Subcutaneous abdominal adipose tissue (tissue), 5 donors: ENCODE results near the gene SHISAL1.
A peak's percentile ranks its signal among the peaks of the same experiment; 100 is the strongest.

Experiments
- H3K27ac ChIP-seq: one replicate; pipeline ENCODE4 v1.7.0; 2013; ENCODE audit warnings: low read depth, mild to moderate bottlenecking, inconsistent platforms, low read length, moderate library complexity
- H3K27me3 ChIP-seq, 5 donors: one replicate each; pipeline ENCODE4 v1.7.0; 2013; ENCODE audit warnings: low read length in 5 of 5, inconsistent platforms in 1 of 5; ENCODE audit not compliant: control insufficient read depth in 5 of 5, insufficient read depth in 4 of 5
- H3K36me3 ChIP-seq, 5 donors: one replicate each; pipeline ENCODE4 v1.7.0; 2013; ENCODE audit warnings: low read length in 5 of 5; ENCODE audit not compliant: control insufficient read depth in 5 of 5, insufficient read depth in 5 of 5
- H3K4me1 ChIP-seq, 5 donors: one replicate each; pipeline ENCODE4 v1.7.0; 2013; ENCODE audit warnings: low read length in 5 of 5, mild to moderate bottlenecking in 3 of 5, moderate library complexity in 1 of 5; ENCODE audit not compliant: control insufficient read depth in 5 of 5, insufficient read depth in 5 of 5
- H3K4me3 ChIP-seq, 5 donors: one replicate each; pipeline ENCODE4 v1.7.0; 2013; ENCODE audit warnings: low read length in 5 of 5, low read depth in 1 of 5
- H3K9ac ChIP-seq, 5 donors: one replicate each; pipeline ENCODE4 v1.7.0; 2013; ENCODE audit warnings: low read length in 5 of 5, mild to moderate bottlenecking in 4 of 5, moderate library complexity in 3 of 5
- H3K9me3 ChIP-seq, 5 donors: one replicate each; pipeline ENCODE4 v1.7.0; 2013; ENCODE audit warnings: low read length in 5 of 5; ENCODE audit not compliant: control insufficient read depth in 5 of 5
- donor health status: healthy.
- donor health status: healthy.
- donor health status: healthy.
- donor health status: healthy.
- donor health status: healthy.

The SHISAL1 gene

GRCh38 chr22:44254811-44255210 is 57.9 kb downstream of the SHISAL1 start:
- Histone ChIP-seq H3K4me3 (no peak overlapping the region), H3K4me1 (no peaks in the 10 kb centered on the region), H3K9me3 (peaks cover 7 to 11% (median 10%) of the 10 kb centered on the region in 5 donors), H3K27ac (no peak overlapping the region), H3K9ac (no peak overlapping the region), H3K36me3 (no peaks in the 10 kb centered on the region), H3K27me3 (peaks cover 0 to 9% (median 7%) of the 10 kb centered on the region in 5 donors)

- H3K36me3 ChIP-seq, result no peaks in the 10 kb centered on the region
- H3K27me3 ChIP-seq, result peaks cover under 1 to 15% (median 7%) of the 10 kb centered on the region in 5 donors
- no peak overlapping the region for H3K4me3 ChIP-seq
- no peak overlapping the region for H3K9ac ChIP-seq
- H3K4me1 ChIP-seq, result no peaks in the 10 kb centered on the region
- no peak overlapping the region for H3K27ac ChIP-seq
- H3K9me3 ChIP-seq, result peaks cover 12 to 17% (median 16%) of the 10 kb centered on the region in 5 donors
These were observed 63.2 kb downstream of the SHISAL1 start for GRCh38 chr22:44249376-44250147.

DNA sequence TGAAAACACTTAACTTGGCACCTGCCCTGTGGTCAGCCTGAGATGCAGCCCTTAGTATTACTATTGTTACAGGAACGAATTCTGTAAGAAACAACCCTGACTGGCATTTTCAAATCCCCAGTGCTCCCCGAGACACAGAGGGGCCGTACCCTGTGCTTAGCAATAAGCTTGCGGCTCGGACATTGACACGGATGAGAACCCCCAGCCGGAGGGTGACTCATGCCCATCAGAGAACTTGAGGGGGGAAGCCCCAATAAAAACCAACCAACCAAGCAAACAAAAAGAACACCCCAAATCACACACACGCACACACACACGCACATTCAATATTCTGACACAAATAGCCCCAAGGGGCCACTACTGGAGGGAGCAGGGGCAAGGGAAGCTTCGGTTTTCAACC is 63.8 kb downstream of the SHISAL1 start:
- no peak overlapping the region for H3K27ac ChIP-seq
- H3K36me3 ChIP-seq, result no peaks in the 10 kb centered on the region
- H3K4me1 ChIP-seq, result no peaks in the 10 kb centered on the region
- H3K4me3 ChIP-seq, result peak overlapping the region in 1 of 5 donors; percentile 2
- peaks cover 4 to 21% (median 13%) of the 10 kb centered on the region in 5 donors for H3K27me3 ChIP-seq
- no peak overlapping the region for H3K9ac ChIP-seq
- H3K9me3 ChIP-seq, result peaks cover 12 to 17% (median 16%) of the 10 kb centered on the region in 5 donors

DNA sequence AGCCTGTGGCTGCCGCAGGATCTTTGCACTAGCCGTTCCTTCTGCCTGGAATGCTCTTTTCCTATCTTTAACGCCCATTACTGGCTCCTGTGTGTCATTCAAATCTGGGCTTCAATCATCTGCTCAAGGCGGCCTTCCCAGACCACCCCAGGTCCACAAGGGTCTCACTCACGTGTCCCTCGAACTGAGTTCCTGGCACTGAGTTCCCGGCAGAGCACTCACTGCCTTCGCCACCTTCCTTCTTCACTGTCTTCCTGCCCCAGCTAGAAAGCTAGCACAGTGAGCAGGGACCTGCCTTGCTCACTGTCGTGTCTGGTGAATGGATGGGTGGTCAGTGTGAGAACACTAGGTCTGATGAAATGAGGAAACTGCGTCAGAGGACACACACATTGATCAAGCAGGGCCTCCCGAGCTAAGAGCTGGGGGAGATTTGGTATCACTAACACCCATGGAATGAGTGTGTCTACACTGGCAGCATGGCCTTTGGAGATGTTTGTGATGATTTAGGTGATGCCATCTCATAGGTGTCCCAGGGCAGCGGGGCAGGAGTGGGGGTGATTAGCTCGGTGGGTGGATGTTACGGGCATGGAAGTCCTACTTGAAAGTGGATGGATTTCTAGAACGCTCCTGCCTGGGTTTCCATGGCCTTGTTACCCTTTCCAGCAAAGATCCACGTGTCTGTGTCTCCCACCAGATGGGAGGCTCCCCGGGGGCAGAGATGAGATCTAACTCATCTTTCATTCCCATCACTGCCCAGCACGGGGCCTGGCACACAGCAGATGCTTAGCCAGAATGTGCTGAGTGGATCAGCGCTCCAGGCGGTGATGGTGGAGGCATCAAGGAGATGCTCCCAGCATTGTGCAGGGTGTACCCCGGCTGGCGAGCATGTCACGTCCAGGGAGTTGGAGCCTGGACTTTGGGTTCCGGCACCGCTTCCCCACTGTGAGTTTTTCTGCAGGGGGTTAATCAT is 64.5 kb downstream of the SHISAL1 start:
- Histone ChIP-seq H3K36me3 (no peaks in the 10 kb centered on the region), H3K9ac (no peak overlapping the region), H3K27ac (no peak overlapping the region), H3K27me3 (peaks cover 6 to 26% (median 14%) of the 10 kb centered on the region in 5 donors), H3K9me3 (peaks cover 12 to 17% (median 16%) of the 10 kb centered on the region in 5 donors), H3K4me3 (peak overlapping the region in 1 of 5 donors; percentile 2), H3K4me1 (no peaks in the 10 kb centered on the region)

GRCh38 chr22:44247346-44247745 is 65.4 kb downstream of the SHISAL1 start:
- no peaks in the 10 kb centered on the region for H3K36me3 ChIP-seq
- H3K9me3 ChIP-seq, result peaks cover 12 to 17% (median 16%) of the 10 kb centered on the region in 5 donors
- no peak overlapping the region for H3K9ac ChIP-seq
- no peak overlapping the region for H3K4me3 ChIP-seq
- peaks cover 12 to 32% (median 18%) of the 10 kb centered on the region in 5 donors for H3K27me3 ChIP-seq
- H3K27ac ChIP-seq, result no peak overlapping the region
- H3K4me1 ChIP-seq, result no peaks in the 10 kb centered on the region

DNA sequence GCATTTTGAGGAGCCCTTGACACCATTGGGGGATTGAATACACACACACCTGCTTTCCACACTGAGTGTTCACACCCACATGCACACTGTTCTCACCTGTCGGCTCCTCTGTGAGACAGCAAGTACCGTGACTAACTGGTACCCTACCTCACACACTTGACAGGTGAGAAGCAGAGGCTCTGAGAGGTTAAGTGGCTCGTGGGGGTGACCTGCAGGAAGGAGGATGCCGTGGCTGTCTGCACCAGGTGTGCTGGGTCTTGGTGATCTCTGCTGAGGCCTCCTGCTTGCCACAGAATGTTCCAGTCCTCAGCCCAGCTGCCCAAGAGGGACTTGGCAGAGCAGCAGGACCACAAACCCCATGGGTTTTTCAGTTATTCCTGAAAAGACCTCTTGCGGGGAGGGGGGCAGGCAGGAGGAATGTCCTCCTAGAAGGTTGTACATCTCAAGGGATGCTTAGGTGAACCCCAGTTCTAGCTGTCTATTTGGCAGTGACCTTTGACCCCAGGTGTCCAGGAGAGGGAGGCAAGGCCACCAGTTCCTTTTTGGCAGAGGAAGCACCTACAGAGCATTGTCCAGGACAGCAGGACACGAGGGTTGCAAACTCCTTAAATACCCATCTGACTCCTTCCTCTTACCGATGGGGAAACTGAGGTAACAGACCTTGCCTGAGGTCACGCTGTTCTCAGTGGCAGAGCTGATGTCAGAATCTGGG is 66.0 kb downstream of the SHISAL1 start:
- no peaks in the 10 kb centered on the region for H3K36me3 ChIP-seq
- H3K9ac ChIP-seq, result no peak overlapping the region
- peaks cover 12 to 32% (median 18%) of the 10 kb centered on the region in 5 donors for H3K27me3 ChIP-seq
- H3K27ac ChIP-seq, result no peak overlapping the region
- H3K4me3 ChIP-seq, result no peak overlapping the region
- no peaks in the 10 kb centered on the region for H3K4me1 ChIP-seq
- H3K9me3 ChIP-seq, result peaks cover 12 to 17% (median 16%) of the 10 kb centered on the region in 5 donors

DNA sequence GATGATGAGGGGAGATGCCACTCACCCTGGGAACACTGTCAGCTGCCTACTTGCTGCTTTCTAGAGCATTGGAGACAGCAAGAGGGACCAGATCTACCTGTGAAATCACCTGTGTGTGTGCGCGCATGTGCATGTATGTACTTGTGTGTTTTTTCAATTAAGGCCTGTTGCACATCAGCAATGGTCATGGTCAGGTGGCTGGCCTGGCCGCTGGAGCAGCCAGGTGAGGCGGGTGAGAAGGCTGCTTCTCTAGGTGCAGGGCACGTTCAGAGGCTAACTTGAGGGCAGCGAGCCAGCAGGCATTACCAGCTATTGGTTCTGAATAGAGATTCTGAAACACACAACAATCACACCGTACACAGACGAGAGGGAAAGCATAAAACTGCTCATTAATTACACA is 66.9 kb downstream of the SHISAL1 start:
- Histone ChIP-seq H3K9ac (no peak overlapping the region), H3K27ac (no peak overlapping the region), H3K4me3 (no peak overlapping the region), H3K9me3 (peaks cover 11 to 16% (median 15%) of the 10 kb centered on the region in 5 donors), H3K27me3 (peaks cover 12 to 32% (median 18%) of the 10 kb centered on the region in 5 donors), H3K36me3 (no peaks in the 10 kb centered on the region), H3K4me1 (no peaks in the 10 kb centered on the region)

- no peaks in the 10 kb centered on the region for H3K36me3 ChIP-seq
- H3K4me3 ChIP-seq, result no peak overlapping the region
- H3K27me3 ChIP-seq, result peaks cover 12 to 32% (median 18%) of the 10 kb centered on the region in 5 donors
- no peak overlapping the region for H3K9ac ChIP-seq
- no peak overlapping the region for H3K27ac ChIP-seq
- peaks cover 7 to 14% (median 12%) of the 10 kb centered on the region in 5 donors for H3K9me3 ChIP-seq
- H3K4me1 ChIP-seq, result no peaks in the 10 kb centered on the region
These were observed 67.3 kb downstream of the SHISAL1 start for GRCh38 chr22:44245438-44245837.

DNA sequence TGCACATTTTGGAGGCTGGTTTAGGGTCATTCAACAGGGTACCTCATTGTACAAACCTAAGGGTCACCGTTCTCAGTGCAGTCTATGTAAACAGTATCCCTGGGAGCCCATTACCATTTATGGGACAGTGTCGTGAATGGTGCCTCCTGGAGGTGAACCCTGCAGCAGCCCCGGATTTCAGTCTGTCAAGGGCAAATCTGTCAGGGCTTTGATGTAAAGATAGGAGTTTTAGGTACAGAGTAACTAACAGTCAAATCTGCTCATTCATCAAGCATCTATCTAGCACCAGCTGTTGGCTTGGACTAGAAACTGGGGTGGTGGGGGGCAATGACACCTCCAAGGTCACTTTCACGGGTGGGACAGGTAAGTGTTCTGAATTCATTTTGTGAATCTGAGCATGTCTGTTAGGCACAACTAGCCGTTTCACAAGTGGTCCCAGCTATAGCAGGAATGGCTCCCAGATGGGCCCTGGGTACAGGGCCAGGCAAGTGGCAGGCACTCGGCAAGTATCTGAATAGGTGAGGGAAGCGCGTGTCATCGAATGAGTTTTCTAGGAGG is 68.4 kb downstream of the SHISAL1 start:
- Histone ChIP-seq H3K36me3 (no peaks in the 10 kb centered on the region), H3K27me3 (peaks cover 12 to 32% (median 18%) of the 10 kb centered on the region in 5 donors), H3K9me3 (peaks cover 0 to 3% (median 2%) of the 10 kb centered on the region in 5 donors), H3K27ac (no peak overlapping the region), H3K9ac (no peak overlapping the region), H3K4me1 (no peaks in the 10 kb centered on the region), H3K4me3 (no peak overlapping the region)
